Osteocyte (in vitro differentiated cells): ENCODE results near the gene DACH1. TPM values are rescaled to one million over a fixed set of nuclear protein-coding genes. Genes with fewer than 3 reads are reported as not detected.

Experiments used
- DNase-seq: peaks from one replicate; pipeline ENCODE4 v3.0.0; 2021; ENCODE audit warnings: mixed read lengths; ENCODE audit not compliant: unreplicated experiment; ENCODE audit errors: extremely low spot score
- H3K27ac Mint-ChIP-seq: one replicate; pipeline ENCODE4 v1.8.0; 2021; ENCODE audit warnings: mild to moderate bottlenecking, mixed read lengths; ENCODE audit not compliant: unreplicated experiment
- H3K27me3 Mint-ChIP-seq: one replicate; pipeline ENCODE4 v1.8.0; 2021; ENCODE audit warnings: mixed read lengths; ENCODE audit not compliant: unreplicated experiment
- H3K36me3 Mint-ChIP-seq: one replicate; pipeline ENCODE4 v1.8.0; 2021; ENCODE audit warnings: mixed read lengths; ENCODE audit not compliant: unreplicated experiment
- H3K4me1 Mint-ChIP-seq: one replicate; pipeline ENCODE4 v1.8.0; 2021; ENCODE audit warnings: mixed read lengths; ENCODE audit not compliant: unreplicated experiment
- H3K4me3 Mint-ChIP-seq: one replicate; pipeline ENCODE4 v1.8.0; 2021; ENCODE audit warnings: mild to moderate bottlenecking, moderate library complexity, mixed read lengths; ENCODE audit not compliant: unreplicated experiment
- H3K9me3 Mint-ChIP-seq: one replicate; pipeline ENCODE4 v1.8.0; 2021; ENCODE audit warnings: mixed read lengths; ENCODE audit not compliant: unreplicated experiment
- CTCF ChIP-seq: fragments of 200-600 bp; sonication (generic); IDR thresholded peaks from 2 replicates; pipeline ENCODE4 v1.5.0; 2021; ENCODE audit warnings: antibody characterized with exemption, mild to moderate bottlenecking, moderate library complexity
- total RNA-seq: library from RNA; stranded (reverse); gene quantifications from 2 replicates; pipeline ENCODE4 v1.2.1, GENCODE V29; 2021

Gene DACH1
- total RNA-seq, 1 donor from 2014 or later: 0.54 TPM

- Mint-ChIP-seq H3K9me3 (no peaks in the 10 kb centered on the region), H3K4me1 (no peaks in the 10 kb centered on the region), H3K27me3 (peaks cover 6% of the 10 kb centered on the region), H3K36me3 (no peaks in the 10 kb centered on the region), H3K27ac (no peak overlapping the region), H3K4me3 (no peak overlapping the region)
- no peak for TF ChIP-seq CTCF
- no peak for DNase-seq
Observed at GRCh38 chr13:71603255-71603654, 263.7 kb downstream of the DACH1 start.

GRCh38 chr13:71602344-71602743 lies 264.7 kb downstream of the DACH1 start:
- no peak overlapping the region for H3K4me3 Mint-ChIP-seq
- DNase-seq: no peak

GRCh38 chr13:71597150-71597549 lies 269.9 kb downstream of the DACH1 start:
- no peak for TF ChIP-seq CTCF
- H3K27ac Mint-ChIP-seq: no peak overlapping the region
- H3K4me3 Mint-ChIP-seq: no peak overlapping the region
- H3K27me3 Mint-ChIP-seq: peaks cover 2% of the 10 kb centered on the region
- no peaks in the 10 kb centered on the region for H3K36me3 Mint-ChIP-seq
- DNase-seq: no peak
- no peaks in the 10 kb centered on the region for H3K4me1 Mint-ChIP-seq
- no peaks in the 10 kb centered on the region for H3K9me3 Mint-ChIP-seq

More at GRCh38 chr13:71602344-71602743, 264.7 kb downstream of the DACH1 start:
- Mint-ChIP-seq H3K27me3 (peaks cover 6% of the 10 kb centered on the region), H3K27ac (no peak overlapping the region), H3K36me3 (no peaks in the 10 kb centered on the region), H3K9me3 (no peaks in the 10 kb centered on the region), H3K4me1 (no peaks in the 10 kb centered on the region)
- no peak for TF ChIP-seq CTCF

GRCh38 chr13:71596116-71596515 lies 270.9 kb downstream of the DACH1 start:
- no peak for TF ChIP-seq CTCF

GRCh38 chr13:71593566-71593965 lies 273.4 kb downstream of the DACH1 start:
- Mint-ChIP-seq H3K27me3 (peaks cover 2% of the 10 kb centered on the region), H3K4me1 (no peaks in the 10 kb centered on the region), H3K4me3 (no peak overlapping the region), H3K27ac (no peak overlapping the region), H3K9me3 (no peaks in the 10 kb centered on the region), H3K36me3 (no peaks in the 10 kb centered on the region)
- DNase-seq: no peak
- no peak for TF ChIP-seq CTCF

More at GRCh38 chr13:71596116-71596515, 270.9 kb downstream of the DACH1 start:
- H3K27me3 Mint-ChIP-seq: peaks cover 2% of the 10 kb centered on the region
- H3K36me3 Mint-ChIP-seq: no peaks in the 10 kb centered on the region
- no peak overlapping the region for H3K4me3 Mint-ChIP-seq
- H3K9me3 Mint-ChIP-seq: no peaks in the 10 kb centered on the region
- H3K4me1 Mint-ChIP-seq: no peaks in the 10 kb centered on the region
- DNase-seq: no peak
- H3K27ac Mint-ChIP-seq: no peak overlapping the region
